ENCODE measurements around the gene PTPRG.

The PTPRG gene

GRCh38 chr3:61990327-61991027, 429.1 kb downstream of the PTPRG start:
- TF ChIP-seq GATA1 (IDR thresholded peaks at IDR 0.05; ENCODE audit: low read depth, low read length), result no peak
- TF ChIP-seq POLR2A (IDR thresholded peaks at IDR 0.05; ENCODE audit: low read length), result no peak
- DNase-seq, result no peak

GRCh38 chr3:61991706-61992105, 430.3 kb downstream of the PTPRG start:
- DNase-seq, result no peak
- TF ChIP-seq GATA1 (IDR thresholded peaks at IDR 0.05; ENCODE audit: low read depth, low read length) (no peak), POLR2A (IDR thresholded peaks at IDR 0.05; ENCODE audit: low read length) (no peak)

GRCh38 chr3:61996366-61996765, 435.0 kb downstream of the PTPRG start:
- DNase-seq, result no peak

GRCh38 chr3:61997101-61997500, 435.7 kb downstream of the PTPRG start:
- TF ChIP-seq POLR2A (IDR thresholded peaks at IDR 0.05; ENCODE audit: low read length), result no peak
- TF ChIP-seq GATA1 (IDR thresholded peaks at IDR 0.05; ENCODE audit: low read depth, low read length), result no peak
- DNase-seq, result no peak

More at GRCh38 chr3:61996366-61996765, 435.0 kb downstream of the PTPRG start:
- TF ChIP-seq POLR2A (IDR thresholded peaks at IDR 0.05; ENCODE audit: low read length) (no peak), GATA1 (IDR thresholded peaks at IDR 0.05; ENCODE audit: low read depth, low read length) (no peak)

GRCh38 chr3:62003835-62004234, 442.5 kb downstream of the PTPRG start:
- no peak for DNase-seq
- TF ChIP-seq GATA1 (IDR thresholded peaks at IDR 0.05; ENCODE audit: low read depth, low read length) (no peak), POLR2A (IDR thresholded peaks at IDR 0.05; ENCODE audit: low read length) (no peak)

GRCh38 chr3:62007036-62007435, 445.7 kb downstream of the PTPRG start:
- TF ChIP-seq POLR2A (IDR thresholded peaks at IDR 0.05; ENCODE audit: low read length) (no peak), GATA1 (IDR thresholded peaks at IDR 0.05; ENCODE audit: low read depth, low read length) (no peak)
- no peak for DNase-seq

- no peak for DNase-seq
- TF ChIP-seq GATA1 (IDR thresholded peaks at IDR 0.05; ENCODE audit: low read depth, low read length) (no peak), POLR2A (IDR thresholded peaks at IDR 0.05; ENCODE audit: low read length) (no peak)
Measured at GRCh38 chr3:62010989-62011388, 449.6 kb downstream of the PTPRG start.

GRCh38 chr3:62011666-62012065, 450.3 kb downstream of the PTPRG start:
- DNase-seq, result no peak
- TF ChIP-seq GATA1 (IDR thresholded peaks at IDR 0.05; ENCODE audit: low read depth, low read length) (no peak), POLR2A (IDR thresholded peaks at IDR 0.05; ENCODE audit: low read length) (no peak)

- no peak for TF ChIP-seq GATA1 (IDR thresholded peaks at IDR 0.05; ENCODE audit: low read depth, low read length)
- no peak for TF ChIP-seq POLR2A (IDR thresholded peaks at IDR 0.05; ENCODE audit: low read length)
- no peak for DNase-seq
Measured at GRCh38 chr3:62013951-62014350, 452.6 kb downstream of the PTPRG start.

GRCh38 chr3:62015111-62015510, 453.7 kb downstream of the PTPRG start:
- DNase-seq, result no peak
- TF ChIP-seq POLR2A (IDR thresholded peaks at IDR 0.05; ENCODE audit: low read length) (no peak), GATA1 (IDR thresholded peaks at IDR 0.05; ENCODE audit: low read depth, low read length) (no peak)

GRCh38 chr3:62019906-62020305, 458.5 kb downstream of the PTPRG start:
- DNase-seq, result no peak
- no peak for TF ChIP-seq GATA1 (IDR thresholded peaks at IDR 0.05; ENCODE audit: low read depth, low read length)
- TF ChIP-seq POLR2A (IDR thresholded peaks at IDR 0.05; ENCODE audit: low read length), result no peak

- TF ChIP-seq GATA1 (IDR thresholded peaks at IDR 0.05; ENCODE audit: low read depth, low read length), result no peak
- TF ChIP-seq POLR2A (IDR thresholded peaks at IDR 0.05; ENCODE audit: low read length), result no peak
- DNase-seq, result no peak
Measured at GRCh38 chr3:62020706-62021105, 459.3 kb downstream of the PTPRG start.

- no peak for DNase-seq
- TF ChIP-seq GATA1 (IDR thresholded peaks at IDR 0.05; ENCODE audit: low read depth, low read length), result no peak
- TF ChIP-seq POLR2A (IDR thresholded peaks at IDR 0.05; ENCODE audit: low read length), result no peak
Measured at GRCh38 chr3:62022312-62022711, 460.9 kb downstream of the PTPRG start.

GRCh38 chr3:62024882-62025281, 463.5 kb downstream of the PTPRG start:
- no peak for DNase-seq

GRCh38 chr3:62025913-62026312, 464.5 kb downstream of the PTPRG start:
- no peak for DNase-seq
- TF ChIP-seq POLR2A (IDR thresholded peaks at IDR 0.05; ENCODE audit: low read length) (no peak), GATA1 (IDR thresholded peaks at IDR 0.05; ENCODE audit: low read depth, low read length) (no peak)

More at GRCh38 chr3:62024882-62025281, 463.5 kb downstream of the PTPRG start:
- TF ChIP-seq GATA1 (IDR thresholded peaks at IDR 0.05; ENCODE audit: low read depth, low read length), result no peak
- TF ChIP-seq POLR2A (IDR thresholded peaks at IDR 0.05; ENCODE audit: low read length), result no peak
